ENCODE measurements around the gene MLLT3. TPM values are rescaled to one million over a fixed set of nuclear protein-coding genes. Genes with fewer than 3 reads are reported as not detected.

MLLT3 gene
- total RNA-seq, 2 donors from 2014 or later, result 5.6 to 5.7 TPM

DNA sequence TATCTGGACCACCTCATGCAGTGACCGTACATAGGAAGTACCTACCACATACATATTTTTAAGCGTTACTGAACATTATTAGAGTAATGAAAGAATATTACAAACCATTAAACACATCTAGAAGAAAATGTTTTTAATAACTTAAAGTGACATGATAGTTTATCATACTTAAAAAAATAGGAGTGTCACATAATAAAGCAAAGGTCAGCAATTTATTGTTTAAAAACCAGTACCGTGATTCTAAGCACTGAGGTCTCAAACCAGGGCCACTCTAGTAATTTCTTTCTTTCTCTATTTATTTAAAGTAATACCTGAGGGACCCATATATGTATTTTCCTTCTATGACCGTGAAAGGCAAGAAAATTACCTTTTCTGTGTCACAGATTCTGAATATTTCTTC, 216.0 kb downstream of the MLLT3 start:
- H3K27me3 ChIP-seq, result no peaks in the 10 kb centered on the region
- H3K27ac ChIP-seq, result no peak overlapping the region
- no peak for ATAC-seq
- 91% methylated on average over 4 of the region's 4 CpGs for WGBS, 2 donors
- DNase-seq, result no peak
- TF ChIP-seq POLR2A (IDR thresholded peaks at IDR 0.05), result no peak
- no peak overlapping the region for H3K4me3 ChIP-seq
- no peaks in the 10 kb centered on the region for H3K36me3 ChIP-seq (replicated peaks in 1 of 2; ENCODE audit: insufficient read depth in 1 of 2, low read depth in 2 of 2)
- no peaks in the 10 kb centered on the region for H3K4me1 ChIP-seq
- intact Hi-C loops (cut with DNase I), result no loop called here
- H3K9me3 ChIP-seq, result no peaks in the 10 kb centered on the region

DNA sequence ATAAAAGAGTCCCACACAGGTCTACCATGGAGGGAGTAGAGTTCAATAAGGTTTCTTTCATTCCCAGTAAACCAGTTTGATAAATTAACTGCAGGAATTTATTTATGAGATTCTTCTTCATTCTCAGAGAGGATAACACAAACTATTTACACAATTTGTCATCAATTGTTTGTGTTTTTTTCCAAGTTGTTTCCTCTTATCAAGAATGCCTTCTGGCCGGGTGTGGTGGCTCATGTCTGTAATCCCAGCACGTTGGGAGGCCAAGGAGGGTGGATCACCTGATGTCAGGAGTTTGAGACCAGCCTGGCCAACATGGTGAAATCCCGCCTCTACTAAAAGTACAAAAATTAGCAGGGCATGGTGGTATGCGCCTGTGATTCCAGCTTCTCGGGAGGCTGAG, 216.7 kb downstream of the MLLT3 start:
- TF ChIP-seq, protein P1, sequence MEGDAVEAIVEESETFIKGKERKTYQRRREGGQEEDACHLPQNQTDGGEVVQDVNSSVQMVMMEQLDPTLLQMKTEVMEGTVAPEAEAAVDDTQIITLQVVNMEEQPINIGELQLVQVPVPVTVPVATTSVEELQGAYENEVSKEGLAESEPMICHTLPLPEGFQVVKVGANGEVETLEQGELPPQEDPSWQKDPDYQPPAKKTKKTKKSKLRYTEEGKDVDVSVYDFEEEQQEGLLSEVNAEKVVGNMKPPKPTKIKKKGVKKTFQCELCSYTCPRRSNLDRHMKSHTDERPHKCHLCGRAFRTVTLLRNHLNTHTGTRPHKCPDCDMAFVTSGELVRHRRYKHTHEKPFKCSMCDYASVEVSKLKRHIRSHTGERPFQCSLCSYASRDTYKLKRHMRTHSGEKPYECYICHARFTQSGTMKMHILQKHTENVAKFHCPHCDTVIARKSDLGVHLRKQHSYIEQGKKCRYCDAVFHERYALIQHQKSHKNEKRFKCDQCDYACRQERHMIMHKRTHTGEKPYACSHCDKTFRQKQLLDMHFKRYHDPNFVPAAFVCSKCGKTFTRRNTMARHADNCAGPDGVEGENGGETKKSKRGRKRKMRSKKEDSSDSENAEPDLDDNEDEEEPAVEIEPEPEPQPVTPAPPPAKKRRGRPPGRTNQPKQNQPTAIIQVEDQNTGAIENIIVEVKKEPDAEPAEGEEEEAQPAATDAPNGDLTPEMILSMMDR (IDR thresholded peaks at IDR 0.05), result no peak
- TF ChIP-seq POLR2A (IDR thresholded peaks at IDR 0.05), result no peak
- intact Hi-C loops (cut with DNase I), result no loop called here
- no peaks in the 10 kb centered on the region for H3K9me3 ChIP-seq
- no peak overlapping the region for H3K27ac ChIP-seq
- no peak overlapping the region for H3K4me3 ChIP-seq
- no peaks in the 10 kb centered on the region for H3K36me3 ChIP-seq (replicated peaks in 1 of 2; ENCODE audit: insufficient read depth in 1 of 2, low read depth in 2 of 2)
- H3K4me1 ChIP-seq, result no peaks in the 10 kb centered on the region
- H3K27me3 ChIP-seq, result no peaks in the 10 kb centered on the region
- ATAC-seq (no peak), DNase-seq (no peak)
- 84 to 89% methylated on average over 5 of the region's 5 CpGs for WGBS, 2 donors

DNA sequence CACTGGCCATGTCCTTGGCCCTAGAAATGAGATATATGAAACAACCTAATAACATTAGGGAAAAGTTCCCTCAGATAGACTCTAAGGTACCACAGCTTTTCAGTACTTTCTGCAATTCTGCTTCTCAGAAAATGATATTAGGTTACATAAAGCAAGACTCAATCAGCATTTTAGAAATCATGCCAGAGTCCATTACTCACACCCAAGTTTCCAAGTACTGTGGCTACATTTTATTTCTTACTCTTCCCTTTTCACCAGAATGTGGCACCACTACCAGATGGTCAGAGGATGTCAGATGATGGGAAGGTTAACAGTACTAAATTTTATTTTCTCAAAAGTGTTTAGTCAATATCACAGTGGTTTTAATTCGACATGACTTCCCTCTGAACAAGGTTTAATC, 217.2 kb downstream of the MLLT3 start:
- TF ChIP-seq, protein P1 (IDR thresholded peaks at IDR 0.05), result no peak
- no peak for ATAC-seq
- H3K36me3 ChIP-seq (replicated peaks in 1 of 2; ENCODE audit: insufficient read depth in 1 of 2, low read depth in 2 of 2), result no peaks in the 10 kb centered on the region
- H3K9me3 ChIP-seq, result no peaks in the 10 kb centered on the region
- DNase-seq, result no peak
- intact Hi-C loops (cut with DNase I), result no loop called here
- no peak overlapping the region for H3K4me3 ChIP-seq
- H3K4me1 ChIP-seq, result no peaks in the 10 kb centered on the region
- H3K27me3 ChIP-seq, result no peaks in the 10 kb centered on the region
- no peak overlapping the region for H3K27ac ChIP-seq
- WGBS, 2 donors, result 81 to 94% methylated on average over 1 of the region's 1 CpG

DNA sequence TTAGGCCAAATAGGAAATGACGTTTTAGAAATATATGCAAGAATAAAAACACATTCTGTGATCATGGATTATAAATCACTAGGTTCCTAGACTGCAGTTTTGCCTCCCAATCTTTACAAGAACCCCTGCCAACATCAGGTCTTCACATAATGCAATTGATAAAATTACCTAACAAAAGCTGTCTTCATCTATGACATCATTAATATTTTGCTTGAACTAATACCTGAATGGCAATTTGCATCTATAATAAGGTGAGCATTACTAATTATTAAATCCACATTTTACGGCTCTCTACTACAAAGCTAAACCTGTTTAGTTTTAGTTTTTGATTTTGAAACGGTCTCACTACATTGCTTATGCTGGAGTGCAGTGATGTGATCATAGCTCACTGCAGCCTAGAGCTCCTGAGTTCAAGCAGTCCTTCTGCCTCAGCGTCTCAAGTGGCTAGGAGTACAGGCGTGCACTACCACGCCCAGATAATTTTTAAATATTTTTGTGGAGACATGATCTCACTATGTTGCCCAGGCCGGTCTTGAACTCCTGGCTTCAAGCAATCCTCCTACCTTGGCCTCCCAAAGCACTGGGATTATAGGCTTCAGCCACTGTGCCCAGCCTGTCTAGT, 218.0 kb downstream of the MLLT3 start:
- Histone ChIP-seq H3K4me1 (no peaks in the 10 kb centered on the region), H3K9me3 (no peaks in the 10 kb centered on the region), H3K27me3 (no peaks in the 10 kb centered on the region), H3K36me3 (replicated peaks in 1 of 2; ENCODE audit: insufficient read depth in 1 of 2, low read depth in 2 of 2) (no peaks in the 10 kb centered on the region), H3K4me3 (no peak overlapping the region), H3K27ac (no peak overlapping the region)
- no peak for TF ChIP-seq POLR2A (IDR thresholded peaks at IDR 0.05)
- TF ChIP-seq, protein P1 (IDR thresholded peaks at IDR 0.05), result no peak
- 88 to 91% methylated on average over 7 of the region's 7 CpGs for WGBS, 2 donors
- DNase-seq (no peak), ATAC-seq (no peak)
- intact Hi-C loops (cut with DNase I), result no loop called here

DNA sequence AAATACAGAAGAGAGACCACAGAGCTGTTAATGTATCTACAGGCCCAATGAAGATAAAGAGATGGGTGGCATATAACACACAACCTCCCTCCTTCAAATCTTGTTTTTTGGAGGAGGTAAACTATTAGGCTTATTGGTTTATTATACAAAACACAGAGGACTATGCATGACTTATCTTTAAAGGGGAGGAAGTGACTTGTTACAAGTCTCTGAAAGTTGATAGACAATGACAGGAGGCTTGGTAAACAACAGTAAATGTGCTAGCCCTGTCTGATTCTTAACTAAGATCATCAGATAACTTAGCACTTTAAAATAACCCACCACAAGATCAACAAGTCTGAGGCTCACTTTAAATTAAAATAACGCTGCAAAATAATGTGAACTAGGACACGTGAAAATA, 219.0 kb downstream of the MLLT3 start:
- Histone ChIP-seq H3K4me1 (no peaks in the 10 kb centered on the region), H3K27me3 (no peaks in the 10 kb centered on the region), H3K9me3 (no peaks in the 10 kb centered on the region), H3K27ac (no peak overlapping the region), H3K4me3 (no peak overlapping the region), H3K36me3 (replicated peaks in 1 of 2; ENCODE audit: insufficient read depth in 1 of 2, low read depth in 2 of 2) (no peaks in the 10 kb centered on the region)
- ATAC-seq, result no peak
- WGBS, 2 donors, result 87 to 92% methylated on average over 2 of the region's 2 CpGs
- no peak for TF ChIP-seq POLR2A (IDR thresholded peaks at IDR 0.05)
- TF ChIP-seq, protein P1 (IDR thresholded peaks at IDR 0.05), result no peak
- intact Hi-C loops (cut with DNase I), result no loop called here
- DNase-seq, result no peak

All from body of pancreas (tissue), 4 donors.